NCI-H2227 treated with DMSO at 0.1 percent for 48 hours (cell line): ENCODE measurements around the gene SEZ6L.
"Not testable (repeated sequence)": the region's sequence is repeated elsewhere in the genome, so short reads cannot be mapped to it uniquely, and the experiment has no call there.

Experiments
- DNase-seq: peaks from one replicate; lab custom pipeline; 2025; lab: John Stamatoyannopoulos, UW

The SEZ6L gene

DNA sequence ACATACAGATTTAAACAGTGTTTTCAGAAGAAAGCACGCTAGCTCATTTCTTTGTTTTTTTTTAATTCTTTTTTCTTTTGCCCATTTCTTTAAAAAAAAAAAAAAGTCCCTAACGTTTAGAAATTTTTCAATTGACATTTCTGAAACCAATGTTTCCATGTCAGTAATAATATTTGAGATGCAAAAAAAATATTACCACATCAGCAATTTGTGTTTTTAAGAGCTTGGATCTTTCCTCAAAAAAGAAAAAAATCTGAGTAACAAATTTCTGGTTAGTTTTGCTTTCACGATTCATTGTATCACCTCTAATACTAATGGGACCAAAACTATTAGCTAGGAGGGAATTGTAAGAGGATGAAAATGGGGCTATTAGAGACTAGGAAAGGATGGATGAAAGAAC lies 219.9 kb downstream of the SEZ6L start:
- no peak for DNase-seq

DNA sequence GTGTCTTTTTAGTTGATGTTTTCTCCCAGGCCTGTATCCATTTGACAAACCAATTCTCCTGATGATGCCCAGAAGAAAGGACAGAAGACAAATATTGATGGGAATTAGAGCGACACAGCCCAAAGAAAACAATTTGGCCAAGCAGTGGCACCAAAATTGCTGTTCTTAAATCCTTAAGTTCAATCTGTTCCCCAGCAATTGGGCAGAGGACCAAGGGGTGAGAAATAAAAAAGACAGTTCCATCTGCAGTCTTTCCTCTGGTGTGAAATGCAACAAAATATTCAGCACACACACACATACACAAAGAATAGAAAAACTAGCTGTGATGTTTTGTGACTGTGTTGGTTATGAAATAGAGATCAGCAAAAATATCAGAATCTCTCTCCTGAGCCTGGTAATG lies 221.8 kb downstream of the SEZ6L start:
- no peak for DNase-seq

DNA sequence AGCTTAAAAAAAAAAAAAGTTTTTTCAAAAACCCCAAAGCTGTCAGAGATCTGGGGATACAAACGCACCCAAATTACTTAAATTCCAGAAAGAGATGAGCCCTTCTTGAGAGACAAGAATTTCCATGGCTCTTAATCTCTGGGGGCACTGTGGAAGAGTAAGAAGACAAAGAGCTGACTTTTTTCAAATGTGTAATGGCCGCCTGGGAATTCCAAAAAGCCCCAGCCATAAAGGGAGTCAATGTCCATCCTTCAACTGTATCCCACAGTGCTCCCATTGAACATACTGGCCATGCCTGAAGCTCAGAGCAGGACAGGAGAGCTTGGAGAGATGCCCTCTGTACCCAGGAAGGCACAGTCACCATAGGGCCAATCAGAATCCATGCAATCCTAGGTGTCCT lies 222.4 kb downstream of the SEZ6L start:
- no peak for DNase-seq

DNA sequence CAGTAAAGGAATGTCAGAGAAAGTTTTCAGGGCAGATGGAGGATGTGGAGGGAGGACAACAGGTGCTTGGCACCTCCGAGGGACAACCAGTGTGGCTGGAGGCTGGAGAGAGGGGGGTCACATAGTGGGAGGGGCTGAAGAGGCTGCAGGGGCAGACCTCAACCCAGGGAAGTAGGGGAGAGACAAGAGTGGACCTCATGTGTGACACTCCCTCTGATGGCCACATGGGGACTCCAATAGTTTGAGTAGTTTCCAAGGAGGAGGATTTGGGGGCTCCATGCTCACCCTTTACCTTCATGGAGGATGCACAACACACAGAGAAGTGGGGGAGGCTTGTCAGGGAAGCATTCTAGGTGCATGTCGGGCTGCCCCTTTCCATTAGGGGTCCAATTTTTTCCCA lies 224.7 kb downstream of the SEZ6L start:
- no peak for DNase-seq

DNA sequence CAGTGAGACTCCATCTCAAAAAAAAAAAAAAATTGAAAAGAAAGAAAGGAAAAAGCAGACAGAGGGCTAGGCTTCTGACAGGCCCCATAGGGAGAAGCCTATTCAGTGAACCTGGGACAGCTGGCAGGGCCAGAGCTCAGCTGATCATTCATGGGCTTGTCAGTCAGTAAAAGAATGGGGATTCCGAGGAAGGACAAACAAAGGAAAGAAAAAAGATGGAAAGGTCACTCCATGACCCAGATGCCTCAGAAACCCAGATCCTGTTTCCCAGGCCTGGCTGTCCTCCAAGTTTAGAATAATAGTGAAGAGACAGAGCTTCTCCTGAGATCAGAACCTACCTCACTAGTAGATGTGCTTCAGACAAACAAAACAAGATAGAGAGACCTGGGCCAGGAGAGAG lies 225.5 kb downstream of the SEZ6L start:
- peak; percentile 16 for DNase-seq

DNA sequence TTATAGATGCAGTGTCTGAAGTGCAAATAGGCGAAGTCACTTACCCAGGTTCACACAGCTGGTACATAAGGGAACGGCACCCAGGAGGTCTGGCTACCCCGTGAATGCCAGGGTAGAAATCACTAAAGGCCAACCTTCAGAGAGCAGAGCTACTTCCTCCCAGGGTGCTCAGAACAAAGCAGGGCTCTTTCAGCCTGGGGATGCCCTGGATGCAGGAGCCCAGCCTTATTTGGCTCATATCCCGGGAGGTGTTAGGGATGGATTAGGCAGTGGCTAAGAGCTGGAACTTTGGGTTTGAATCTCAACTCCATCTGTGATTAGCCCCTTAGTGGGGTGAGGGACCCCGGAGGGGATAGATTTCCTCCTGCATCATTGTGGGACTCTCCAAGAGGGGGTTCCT lies 226.7 kb downstream of the SEZ6L start:
- no peak for DNase-seq

DNA sequence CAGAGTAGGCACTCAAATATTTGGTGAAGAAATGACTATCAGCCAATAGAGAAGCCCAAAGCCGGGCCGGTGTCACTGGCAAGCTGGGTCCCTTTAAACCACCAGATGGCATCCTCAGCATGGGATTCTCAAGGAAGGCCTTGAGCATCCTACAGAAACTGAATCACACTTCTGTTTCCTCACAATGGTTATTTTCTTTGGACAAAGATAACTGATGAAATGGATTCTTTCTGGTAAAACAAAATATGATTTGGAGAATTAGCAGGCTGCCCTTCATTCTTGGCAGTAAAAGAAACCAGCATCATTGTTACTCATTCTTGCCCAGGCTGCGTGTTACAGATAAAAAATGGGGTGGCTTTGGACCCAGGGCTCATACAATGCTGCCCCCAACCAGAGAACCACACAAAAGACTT lies 229.5 kb downstream of the SEZ6L start:
- peak; percentile 23 for DNase-seq

DNA sequence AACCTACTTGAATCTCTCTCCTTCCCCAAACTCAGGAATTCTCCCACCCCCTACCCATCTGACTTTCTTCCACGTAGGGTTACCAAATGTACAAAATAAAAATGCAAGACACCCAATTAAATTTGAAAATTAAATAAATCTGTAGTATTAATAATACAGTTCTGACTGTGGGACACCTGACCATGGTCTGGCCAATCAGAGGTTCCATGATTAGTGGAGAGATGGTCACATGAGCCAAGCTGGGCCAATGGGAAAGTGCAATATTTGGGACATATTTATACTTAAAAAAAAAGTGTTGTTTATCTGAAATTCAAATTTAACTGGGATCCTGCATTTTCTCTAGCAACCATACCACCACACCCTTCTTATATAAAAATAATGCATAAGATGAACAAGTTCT lies 230.0 kb downstream of the SEZ6L start:
- DNase-seq = no peak

DNA sequence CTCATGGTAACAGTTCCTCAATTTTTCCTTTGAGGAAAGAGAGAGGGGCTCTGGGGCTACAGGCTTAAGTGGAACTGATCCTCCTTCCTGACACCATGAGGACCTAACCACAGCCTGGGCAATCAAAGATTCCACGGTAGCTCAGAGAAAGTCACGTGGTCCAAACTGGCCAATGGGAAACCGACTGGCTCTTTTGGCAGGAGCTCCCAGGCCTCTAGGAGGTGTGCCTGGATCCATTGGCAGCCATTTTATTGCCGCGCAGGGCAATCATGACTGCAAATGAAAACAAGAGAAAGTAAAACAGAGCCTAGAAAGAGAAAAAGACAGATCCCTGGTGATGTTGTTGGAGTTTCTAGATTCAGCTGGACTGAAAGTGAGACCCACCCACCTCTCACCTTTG lies 232.5 kb downstream of the SEZ6L start:
- no peak for DNase-seq

DNA sequence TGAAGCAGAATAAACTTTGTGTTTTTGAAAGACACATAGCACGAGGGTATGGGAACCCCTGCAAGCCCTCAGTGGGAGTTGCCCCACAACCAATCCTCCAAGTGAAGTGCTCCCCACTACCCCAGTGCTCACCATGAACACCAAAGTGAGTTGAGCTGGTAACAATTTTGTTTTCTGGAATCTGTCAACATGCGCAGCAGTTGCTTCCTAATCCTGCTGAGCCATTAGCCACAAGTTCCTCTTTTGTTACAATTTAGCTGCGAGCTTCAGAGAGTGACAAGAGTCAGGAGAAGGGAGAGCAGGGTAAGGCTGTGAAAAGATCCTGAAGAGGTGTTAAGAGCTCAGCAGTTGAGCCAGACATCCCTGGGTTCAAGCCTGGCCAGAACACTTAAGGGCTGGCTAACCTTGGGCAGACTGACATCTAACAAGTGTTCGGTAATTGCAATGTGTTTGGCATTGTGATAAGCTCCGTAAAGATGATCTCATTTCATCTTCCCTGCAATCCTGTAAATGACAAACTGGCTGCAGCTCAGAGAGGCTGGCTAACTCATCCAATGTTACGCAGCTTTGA lies 235.7 kb downstream of the SEZ6L start:
- no peak for DNase-seq

DNA sequence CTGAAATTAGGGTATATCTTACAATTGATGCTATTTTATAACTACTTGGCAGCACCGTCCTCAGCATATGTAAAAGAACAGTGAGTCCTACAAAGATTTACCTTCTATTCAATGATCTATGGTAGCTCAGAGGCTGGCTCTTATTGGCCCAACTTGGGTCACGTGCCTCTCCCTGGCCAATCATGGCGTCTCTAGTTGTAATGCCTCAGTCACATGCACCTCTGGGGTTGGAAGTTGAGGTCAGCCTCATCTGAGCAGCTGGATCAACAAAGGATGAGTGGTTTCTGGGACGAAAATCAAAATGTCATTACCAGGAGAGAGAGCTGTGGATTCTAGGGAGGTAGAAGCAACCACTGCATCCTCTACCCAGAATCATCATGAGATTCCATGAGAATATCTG lies 236.9 kb downstream of the SEZ6L start:
- DNase-seq = no peak

DNA sequence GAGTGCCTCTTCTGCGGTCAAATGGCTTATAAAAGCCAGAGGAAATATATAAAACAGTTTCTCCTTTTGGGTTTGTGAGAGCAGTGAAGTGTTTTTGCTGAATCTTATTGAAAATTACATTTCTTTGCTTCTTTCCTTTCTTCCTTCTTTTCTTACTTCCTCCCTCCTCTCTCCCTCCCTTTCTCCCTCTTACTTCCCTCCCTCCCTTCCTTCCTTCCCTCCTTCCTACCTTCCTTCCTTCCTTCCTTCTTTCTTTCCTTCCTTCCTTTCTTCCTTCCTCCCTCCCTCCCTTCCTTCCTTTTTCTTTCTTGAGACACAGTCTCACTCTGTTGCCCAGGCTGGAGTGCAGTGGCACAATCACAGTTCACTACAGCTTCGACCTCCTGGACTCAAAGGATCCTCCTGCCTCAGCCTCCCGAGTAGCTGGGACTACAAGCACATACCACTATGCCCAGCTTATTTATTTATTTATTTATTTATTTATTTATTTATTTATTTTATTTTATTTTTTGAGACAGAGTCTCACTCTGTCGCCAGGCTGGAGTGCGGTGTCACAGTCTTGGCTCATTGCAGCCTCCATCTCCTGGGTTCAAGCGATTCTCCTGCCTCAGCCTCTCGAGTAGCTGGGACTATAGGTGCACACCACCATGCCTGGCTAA lies 239.4 kb downstream of the SEZ6L start:
- not testable (repeated sequence) for DNase-seq

DNA sequence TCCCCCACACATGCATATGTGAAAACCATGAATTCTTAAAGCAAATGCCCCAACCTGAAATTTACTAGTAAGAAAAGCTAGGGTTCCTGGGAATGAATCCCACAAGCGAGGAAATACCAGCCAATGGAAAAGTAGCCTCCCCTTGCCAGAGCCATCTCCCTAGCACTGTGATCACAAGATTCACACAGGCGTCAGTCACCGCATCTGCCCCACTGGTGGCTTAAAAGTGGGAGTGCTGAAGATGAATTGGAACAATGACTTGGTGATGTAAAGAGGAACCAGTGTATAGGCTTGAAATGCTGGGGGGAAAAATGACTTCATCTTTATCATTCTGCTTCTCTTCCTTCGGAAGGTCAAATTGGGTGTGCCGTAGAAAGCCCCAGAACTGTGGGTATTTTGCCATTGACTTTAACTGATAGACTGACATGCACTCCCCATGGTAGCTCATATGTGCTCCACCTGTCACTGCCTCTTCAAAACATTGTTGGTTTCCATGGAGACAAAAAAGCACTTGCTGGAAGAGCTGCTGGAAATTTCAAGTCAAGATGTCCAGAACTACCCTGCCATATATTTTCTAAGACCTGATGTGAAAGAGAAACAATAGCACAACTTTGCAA lies 240.6 kb downstream of the SEZ6L start:
- peak; percentile 47 for DNase-seq

DNA sequence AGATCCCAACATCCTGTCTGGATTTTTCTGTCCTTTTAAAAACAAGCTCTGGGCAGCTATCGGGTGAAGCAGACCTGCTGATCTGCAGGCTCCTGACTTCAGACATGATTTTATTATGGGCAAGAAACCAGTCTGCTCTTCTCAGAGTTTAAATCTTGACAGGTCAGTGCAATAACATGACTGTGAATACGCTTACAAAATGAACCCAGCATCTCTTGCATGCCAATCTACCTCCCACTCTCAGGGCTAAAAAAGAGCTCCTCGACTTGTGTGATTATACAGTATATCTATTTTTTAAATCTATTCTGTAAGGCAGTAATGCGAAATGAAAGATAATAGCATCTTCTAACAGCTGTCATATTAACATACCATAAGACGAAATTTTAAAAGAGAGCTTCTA lies 241.1 kb downstream of the SEZ6L start:
- DNase-seq = no peak

DNA sequence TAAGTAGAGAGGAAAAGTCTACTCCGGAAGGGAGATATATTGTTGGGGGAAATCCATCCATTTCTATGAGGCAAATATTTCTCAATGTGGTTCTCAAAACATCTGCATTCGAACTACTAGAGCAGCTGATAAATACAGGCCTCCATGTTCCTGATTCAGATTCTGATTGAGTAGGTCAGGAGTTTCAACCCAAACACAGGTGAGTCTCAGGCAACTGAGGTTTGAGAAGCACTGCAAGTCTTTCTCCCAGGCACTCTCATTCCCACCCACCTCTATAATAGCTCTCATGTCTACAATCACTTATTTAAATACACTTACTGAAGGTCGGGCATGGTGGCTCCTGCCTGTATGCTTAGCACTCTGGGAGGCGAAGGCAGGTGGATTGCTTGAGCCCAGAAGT lies 245.1 kb downstream of the SEZ6L start:
- no peak for DNase-seq

DNA sequence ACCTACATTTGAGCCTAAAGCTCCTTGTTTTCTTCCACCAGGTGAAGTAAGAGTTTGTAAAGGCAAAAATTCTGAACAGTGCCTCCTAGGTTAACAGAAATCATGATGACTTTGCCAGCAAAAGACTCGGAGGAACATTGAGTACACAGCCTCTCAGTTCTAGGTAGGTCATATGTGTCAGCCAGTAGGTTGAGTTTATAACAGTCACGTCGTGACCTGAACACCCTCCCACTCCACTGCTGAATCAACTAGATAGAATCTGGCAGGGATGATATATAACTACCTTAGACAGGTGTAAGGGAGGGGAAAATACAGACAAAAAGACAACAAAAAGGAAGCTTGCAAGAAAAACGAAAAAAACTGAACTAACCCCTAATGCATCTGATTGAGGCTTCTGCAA lies 247.0 kb downstream of the SEZ6L start:
- DNase-seq = no peak

DNA sequence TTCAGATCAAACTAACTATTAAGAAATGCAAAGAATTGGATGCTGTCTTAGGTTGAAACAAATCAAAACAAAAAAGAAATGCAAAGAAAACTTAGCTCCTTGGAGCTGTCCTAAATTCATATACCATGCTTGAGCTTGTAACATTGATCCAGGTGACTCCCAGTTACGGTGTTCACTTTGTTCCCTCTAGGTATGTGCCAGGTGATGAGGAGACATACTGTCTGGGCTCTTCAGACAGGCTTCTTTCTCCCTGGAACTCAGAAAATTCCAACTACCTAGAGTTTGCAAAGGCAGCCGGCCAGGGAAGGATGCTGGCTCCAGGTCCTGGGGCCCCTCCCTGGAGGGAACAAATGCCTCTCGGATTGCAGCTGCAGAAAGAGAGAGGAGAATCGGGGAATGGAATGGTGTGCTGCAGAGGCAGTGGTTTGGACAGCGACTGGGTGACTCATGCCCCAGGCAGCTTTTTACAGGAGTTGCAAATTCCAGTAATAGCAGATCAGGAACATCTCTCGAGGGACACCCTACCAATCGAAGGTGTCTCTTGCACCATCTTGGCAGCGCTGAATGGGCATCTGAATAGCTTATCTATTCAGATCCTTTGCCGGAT lies 247.5 kb downstream of the SEZ6L start:
- no peak for DNase-seq

DNA sequence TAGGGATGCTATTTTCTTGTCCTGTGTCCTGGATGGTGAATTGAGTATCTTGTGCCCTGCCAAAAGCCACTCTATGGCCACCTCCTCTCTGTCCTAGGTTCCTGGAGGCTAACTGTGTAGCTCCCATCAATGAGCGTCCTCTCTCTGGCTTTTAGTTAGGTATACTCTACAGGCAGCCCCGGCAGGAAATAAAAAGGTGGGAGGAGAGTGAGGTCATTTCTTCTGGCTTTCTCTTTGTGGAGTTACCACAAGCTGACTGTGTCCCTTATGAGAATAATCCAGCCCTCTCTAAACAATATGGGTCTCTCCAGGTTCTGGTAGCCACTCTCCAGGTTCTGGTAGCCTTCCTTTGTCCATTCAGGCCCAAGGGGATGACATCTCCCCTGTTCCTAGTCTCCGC lies 248.1 kb downstream of the SEZ6L start:
- no peak for DNase-seq

DNA sequence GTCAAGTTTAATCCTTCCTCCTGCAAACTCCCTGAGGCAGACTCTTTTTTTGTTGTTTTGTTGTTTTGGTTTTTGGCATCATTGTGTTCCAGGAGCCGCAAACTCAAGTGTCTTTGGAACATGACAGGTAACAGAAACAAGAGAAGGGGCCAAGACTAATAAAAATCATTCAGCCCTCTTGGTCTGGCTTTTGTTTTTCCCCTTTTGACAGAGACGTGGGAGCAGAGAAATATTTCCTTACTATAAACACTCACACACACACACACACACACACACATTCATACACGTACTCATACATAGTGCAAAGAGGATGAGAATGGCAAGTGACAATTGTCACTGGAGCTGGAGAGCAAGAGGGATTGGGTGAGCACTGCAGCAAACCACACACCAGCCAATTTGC lies 249.4 kb downstream of the SEZ6L start:
- DNase-seq = no peak

DNA sequence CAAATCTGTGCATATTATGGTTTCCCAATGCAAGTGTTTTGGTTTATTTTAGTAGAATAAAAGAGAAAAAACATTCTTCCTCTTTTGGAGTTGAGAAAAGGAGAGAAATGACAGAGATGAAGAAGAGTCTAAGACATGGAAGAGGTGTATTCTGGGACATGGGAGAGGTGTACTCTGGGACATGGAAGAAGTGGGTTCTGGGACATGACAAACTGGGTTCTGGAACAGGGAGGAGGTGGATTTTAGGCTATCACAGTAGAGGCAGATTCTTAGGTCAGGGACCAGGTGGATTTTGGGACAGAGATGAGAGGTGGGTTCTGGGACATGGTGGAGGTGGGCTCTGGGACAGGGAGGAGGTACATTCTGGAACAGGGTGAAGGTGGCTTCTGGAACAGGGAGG lies 257.7 kb downstream of the SEZ6L start:
- no peak for DNase-seq

DNA sequence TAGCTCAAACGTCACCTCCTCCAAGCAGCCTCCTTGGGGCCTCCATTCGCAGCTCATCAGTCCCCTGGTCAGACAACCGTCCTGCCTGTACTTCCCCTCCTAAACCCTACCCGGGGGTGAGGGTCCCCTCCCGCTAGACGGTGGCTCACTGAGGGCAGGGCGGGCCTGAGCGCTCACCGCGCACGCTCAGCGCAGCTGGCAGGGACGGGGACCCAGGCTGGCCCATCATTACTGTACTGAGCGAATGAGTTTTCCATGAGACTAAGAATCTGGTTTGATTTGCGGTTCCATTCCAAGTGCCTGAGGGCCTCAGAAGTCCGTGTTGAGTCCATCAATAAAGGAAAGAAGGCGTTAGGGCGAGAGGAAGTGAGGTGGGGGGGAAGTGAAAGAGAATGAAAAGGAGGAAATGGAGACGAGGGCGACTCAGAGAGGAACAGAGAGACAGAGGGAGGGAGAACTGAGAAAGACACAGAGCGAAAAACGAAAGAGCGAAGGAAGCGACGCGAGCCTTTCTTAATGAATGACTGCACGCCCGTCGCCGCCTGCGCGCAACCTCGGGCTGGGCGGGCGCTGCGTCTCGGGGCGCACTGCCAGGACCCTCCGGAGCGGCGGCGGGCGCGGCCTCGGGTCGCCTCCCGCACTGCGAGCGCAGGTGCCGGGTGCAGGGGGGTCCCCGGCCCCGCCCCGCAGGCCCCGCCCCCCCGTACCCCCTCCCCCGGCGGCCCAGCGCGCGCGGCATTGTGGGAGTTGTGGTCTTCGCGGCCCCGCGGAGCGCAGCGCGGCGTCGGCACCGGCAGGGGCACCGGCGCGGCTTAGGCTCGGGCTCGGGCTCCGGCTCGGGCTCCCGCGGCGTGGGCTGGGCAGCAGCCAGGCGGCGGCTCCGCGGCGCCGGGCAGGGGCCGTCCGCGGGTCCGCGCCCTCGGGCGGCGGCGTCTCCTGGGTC lies 259.5 kb downstream of the SEZ6L start, which contains the start of gene ASPHD2:
ASPHD2 (plus strand) TSS at position 746 of the 943 bp plus-strand sequence. CDS start 4,356 bp downstream, outside the sequence.
- DNase-seq = peak; percentile 30
